Neuron (in vitro differentiated cells): ENCODE results near the gene PPP4R3A.
"Not testable (repeated sequence)": the region's sequence is repeated elsewhere in the genome, so short reads cannot be mapped to it uniquely, and the experiment has no call there.

ENCODE experiments used
- H2AFZ ChIP-seq: one replicate; pipeline ENCODE4 v1.6.1; 2013; ENCODE audit warnings: low read depth, mild to moderate bottlenecking, inconsistent platforms, low read length, moderate library complexity
- H3K27me3 ChIP-seq: one replicate; pipeline ENCODE4 v1.6.1; 2013; ENCODE audit warnings: low read length; ENCODE audit not compliant: insufficient read depth
- H3K36me3 ChIP-seq: one replicate; pipeline ENCODE4 v1.6.1; 2013; ENCODE audit warnings: low read length; ENCODE audit not compliant: insufficient read depth
- H3K4me1 ChIP-seq: one replicate; pipeline ENCODE4 v1.6.1; 2013; ENCODE audit warnings: low read length; ENCODE audit not compliant: insufficient read depth
- H3K4me3 ChIP-seq: 2 replicates; pipeline ENCODE4 v1.5.1; 2013; ENCODE audit warnings: mild to moderate bottlenecking, low read length, moderate library complexity
- H3K9me3 ChIP-seq: one replicate; pipeline ENCODE4 v1.6.1; 2013; ENCODE audit warnings: low read length

Gene PPP4R3A

DNA sequence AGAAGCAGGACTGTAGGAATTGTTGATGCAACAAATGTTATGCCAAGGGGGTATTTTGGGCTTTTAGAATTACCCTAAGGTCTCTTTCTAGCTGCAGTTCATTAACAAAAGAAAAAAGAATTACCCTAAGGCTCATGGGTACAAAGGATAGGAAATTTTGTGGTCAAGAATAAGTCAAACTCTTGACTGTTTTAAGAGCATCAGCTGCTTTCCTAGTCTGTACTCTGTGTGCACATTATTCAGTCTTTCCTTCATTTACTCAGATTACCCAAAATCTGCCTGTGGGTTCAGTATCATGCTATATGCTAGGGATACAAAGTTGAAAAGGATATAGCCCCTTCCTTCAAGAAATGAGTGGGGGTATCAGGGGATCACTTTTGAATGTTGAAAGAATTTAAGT, 56.0 kb downstream of the PPP4R3A start:
- Histone ChIP-seq H3K4me3 (no peak overlapping the region), H3K9me3 (no peaks in the 10 kb centered on the region), H3K4me1 (no peaks in the 10 kb centered on the region), H2AFZ (no peak overlapping the region), H3K27me3 (no peaks in the 10 kb centered on the region), H3K36me3 (peaks cover 43% of the 10 kb centered on the region)

DNA sequence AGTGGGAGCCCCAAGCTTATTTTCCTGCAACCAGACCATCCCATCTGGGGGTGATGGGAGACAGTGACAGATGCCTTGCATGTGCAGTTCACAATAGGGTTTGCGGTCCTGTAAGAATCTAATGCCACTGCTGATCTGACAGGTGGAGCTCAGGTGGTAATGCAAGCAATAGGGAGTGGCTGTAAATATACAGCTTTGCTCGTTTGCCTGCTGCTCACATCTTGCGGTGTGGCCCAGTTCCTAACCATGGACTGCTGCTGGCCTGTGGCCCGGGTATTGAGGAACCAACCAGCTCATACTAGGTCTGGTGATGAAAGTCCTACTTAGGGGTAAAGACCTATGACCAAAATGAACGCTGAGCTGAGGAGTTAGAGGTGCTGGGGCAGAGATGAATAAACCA, 56.4 kb downstream of the PPP4R3A start:
- H3K36me3 ChIP-seq = peaks cover 40% of the 10 kb centered on the region
- no peak overlapping the region for H3K4me3 ChIP-seq
- no peaks in the 10 kb centered on the region for H3K4me1 ChIP-seq
- H3K27me3 ChIP-seq = no peaks in the 10 kb centered on the region
- H3K9me3 ChIP-seq = no peaks in the 10 kb centered on the region
- H2AFZ ChIP-seq = no peak overlapping the region

DNA sequence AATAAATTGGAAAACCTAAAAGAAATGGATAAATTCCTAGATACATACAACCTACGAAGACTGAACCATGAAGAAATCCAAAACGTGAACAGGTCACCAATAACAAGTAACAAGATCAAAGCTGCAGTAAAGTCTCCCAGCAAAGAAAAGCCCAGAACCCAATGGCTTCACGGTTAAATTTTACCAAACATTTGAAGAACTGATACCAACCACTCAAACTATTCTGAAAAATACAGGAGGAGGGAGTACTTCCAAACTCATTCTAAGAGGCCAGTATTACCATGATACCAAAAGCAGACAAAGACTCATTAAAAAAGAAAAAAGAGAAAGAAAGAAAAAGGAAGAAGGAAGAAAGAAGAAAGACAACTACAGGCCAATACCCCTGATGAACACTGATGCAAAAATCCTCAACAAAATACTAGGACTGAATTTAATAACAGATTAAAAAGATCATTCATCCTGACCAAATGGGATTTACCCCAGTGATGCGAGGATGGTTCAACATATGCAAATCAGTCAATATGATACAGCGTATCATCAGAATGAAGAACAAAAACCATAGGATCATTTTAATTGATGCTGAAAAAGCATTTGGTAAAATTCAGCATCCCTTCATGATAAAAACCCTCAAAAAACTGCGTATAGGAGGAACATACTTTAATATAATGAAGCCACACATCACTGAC, 65.6 kb downstream of the PPP4R3A start:
- H3K36me3 ChIP-seq = no peaks in the 10 kb centered on the region
- H3K9me3 ChIP-seq = peaks cover under 1% of the 10 kb centered on the region
- no peak overlapping the region for H3K4me3 ChIP-seq
- H2AFZ ChIP-seq = no peak overlapping the region
- H3K4me1 ChIP-seq = no peaks in the 10 kb centered on the region
- no peaks in the 10 kb centered on the region for H3K27me3 ChIP-seq

DNA sequence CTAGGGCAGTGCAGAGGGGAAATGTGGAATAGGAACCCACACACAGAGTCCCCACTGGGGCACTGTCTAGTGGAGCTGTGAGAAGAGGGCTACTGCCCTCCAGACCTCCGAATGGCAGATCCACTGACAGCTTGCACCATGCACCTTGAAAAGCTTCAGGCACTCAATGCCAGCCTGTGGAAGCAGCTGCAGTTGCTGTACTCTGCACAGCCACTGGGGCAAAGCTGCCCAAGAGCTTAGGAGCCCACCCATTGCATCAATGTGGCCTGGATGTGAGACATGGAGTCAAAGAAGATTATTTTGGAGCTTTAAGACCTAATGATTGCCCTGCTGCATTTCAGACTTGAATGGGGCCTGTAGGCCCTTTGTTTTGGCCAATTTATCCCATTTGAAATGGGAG, 70.8 kb downstream of the PPP4R3A start:
- H3K9me3 ChIP-seq = peaks cover 6% of the 10 kb centered on the region
- H3K4me1 ChIP-seq = no peaks in the 10 kb centered on the region
- no peak overlapping the region for H2AFZ ChIP-seq
- H3K36me3 ChIP-seq = no peaks in the 10 kb centered on the region
- no peak overlapping the region for H3K4me3 ChIP-seq
- H3K27me3 ChIP-seq = no peaks in the 10 kb centered on the region

DNA sequence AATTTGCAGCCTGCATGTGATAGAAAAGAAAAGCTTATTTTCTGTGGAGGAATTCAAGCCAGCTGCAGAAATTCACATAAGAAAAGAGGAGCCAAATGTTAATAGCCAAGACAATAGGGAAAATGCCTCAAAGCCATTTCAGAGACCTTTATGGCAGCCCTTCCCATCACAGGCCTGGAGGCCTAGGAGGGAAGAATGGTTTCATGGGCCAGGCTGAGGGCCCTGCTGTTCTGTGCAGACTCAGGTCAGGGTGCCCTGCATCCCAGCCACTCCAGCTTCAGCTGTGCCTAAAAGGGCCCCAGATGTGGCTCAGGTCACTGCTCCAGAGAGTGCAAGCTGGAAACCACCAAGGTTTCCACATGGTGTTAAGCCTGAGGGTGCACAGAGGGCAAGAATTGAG, 71.3 kb downstream of the PPP4R3A start:
- Histone ChIP-seq H3K4me3 (no peak overlapping the region), H3K9me3 (peaks cover 6% of the 10 kb centered on the region), H3K36me3 (no peaks in the 10 kb centered on the region), H2AFZ (no peak overlapping the region), H3K27me3 (no peaks in the 10 kb centered on the region), H3K4me1 (no peaks in the 10 kb centered on the region)

DNA sequence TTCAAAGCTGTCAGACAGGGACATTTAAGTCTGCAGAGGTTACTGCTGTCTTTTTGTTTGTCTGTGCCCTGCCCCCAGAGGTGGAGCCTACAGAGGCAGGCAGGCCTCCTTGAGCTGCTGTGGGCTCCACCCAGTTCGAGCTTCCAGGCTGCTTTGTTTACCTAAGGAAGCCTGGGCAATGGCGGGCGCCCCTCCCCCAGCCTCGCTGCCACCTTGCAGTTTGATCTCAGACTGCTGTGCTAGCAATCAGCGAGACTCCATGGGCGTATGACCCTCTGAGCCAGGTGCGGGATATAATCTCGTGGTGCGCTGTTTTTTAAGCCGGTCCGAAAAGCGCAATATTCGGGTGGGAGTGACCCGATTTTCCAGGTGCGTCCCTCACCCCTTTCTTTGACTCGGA, 73.8 kb downstream of the PPP4R3A start:
- H3K36me3 ChIP-seq, H3K27me3 ChIP-seq, H3K4me3 ChIP-seq, H2AFZ ChIP-seq, H3K4me1 ChIP-seq, H3K9me3 ChIP-seq: not testable (repeated sequence)

DNA sequence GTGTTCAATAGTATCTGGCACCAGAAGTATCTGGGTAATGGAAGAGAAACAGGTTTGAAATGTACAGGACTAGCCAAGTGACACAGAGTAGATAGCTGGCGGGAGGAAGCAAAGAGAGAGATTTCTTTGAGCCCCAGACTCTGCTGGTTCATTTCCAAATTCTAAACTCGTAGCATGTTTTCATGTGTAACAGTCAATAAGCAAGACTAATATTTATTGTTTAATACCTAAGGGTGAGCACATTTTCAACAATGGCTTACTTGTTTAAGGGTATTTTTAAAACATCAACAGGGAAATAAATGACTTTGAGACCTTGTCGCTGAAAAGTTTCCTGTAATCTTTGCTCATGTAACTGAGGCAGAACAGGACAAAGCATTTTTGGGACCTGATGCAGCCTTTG, 80.7 kb downstream of the PPP4R3A start:
- Histone ChIP-seq H3K36me3 (no peaks in the 10 kb centered on the region), H3K27me3 (no peaks in the 10 kb centered on the region), H3K9me3 (no peaks in the 10 kb centered on the region), H2AFZ (no peak overlapping the region), H3K4me1 (no peaks in the 10 kb centered on the region), H3K4me3 (no peak overlapping the region)

DNA sequence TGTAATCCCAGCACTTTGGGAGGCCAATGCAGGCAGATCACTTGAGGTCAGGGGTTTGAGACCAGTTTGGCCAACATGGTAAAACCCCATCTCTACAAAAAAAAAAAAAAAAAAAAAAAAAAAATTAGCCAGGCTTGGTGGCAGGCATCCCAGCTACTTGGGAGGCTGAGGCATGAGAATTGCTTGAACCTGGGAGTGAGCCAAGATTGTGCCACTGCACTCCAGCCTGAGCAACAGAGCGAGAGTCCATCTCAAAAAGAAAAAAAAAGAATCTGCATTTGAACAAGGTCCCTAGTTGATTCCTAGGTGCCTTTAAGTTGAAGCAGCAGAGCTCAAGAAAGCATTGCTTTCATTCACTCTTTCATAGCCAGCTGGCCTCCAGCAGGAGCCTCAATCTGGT, 81.2 kb downstream of the PPP4R3A start:
- not testable (repeated sequence) for H3K4me1 ChIP-seq, H2AFZ ChIP-seq, H3K4me3 ChIP-seq, H3K36me3 ChIP-seq, H3K9me3 ChIP-seq, H3K27me3 ChIP-seq

DNA sequence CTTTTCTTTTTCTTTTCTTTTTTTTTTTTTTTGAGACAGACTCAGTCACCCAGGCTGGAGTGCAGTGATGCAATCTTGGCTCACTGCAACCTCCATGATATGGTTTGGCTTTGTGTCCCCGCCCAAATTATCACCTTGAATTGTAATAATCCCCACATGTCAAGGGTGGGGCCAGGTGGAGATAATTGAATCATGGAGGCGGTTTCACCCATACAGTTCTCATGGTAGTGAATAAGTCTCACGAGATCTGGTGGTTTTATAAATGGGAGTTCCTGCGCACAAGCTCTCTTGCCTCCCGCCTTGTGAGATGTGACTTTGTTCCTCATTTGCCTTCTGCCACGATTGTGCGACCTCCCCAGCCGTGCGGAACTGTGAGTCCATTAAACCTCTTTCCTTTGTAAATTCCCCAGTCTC, 84.6 kb downstream of the PPP4R3A start:
- not testable (repeated sequence) for H3K4me1 ChIP-seq, H3K4me3 ChIP-seq, H2AFZ ChIP-seq, H3K9me3 ChIP-seq, H3K27me3 ChIP-seq, H3K36me3 ChIP-seq

DNA sequence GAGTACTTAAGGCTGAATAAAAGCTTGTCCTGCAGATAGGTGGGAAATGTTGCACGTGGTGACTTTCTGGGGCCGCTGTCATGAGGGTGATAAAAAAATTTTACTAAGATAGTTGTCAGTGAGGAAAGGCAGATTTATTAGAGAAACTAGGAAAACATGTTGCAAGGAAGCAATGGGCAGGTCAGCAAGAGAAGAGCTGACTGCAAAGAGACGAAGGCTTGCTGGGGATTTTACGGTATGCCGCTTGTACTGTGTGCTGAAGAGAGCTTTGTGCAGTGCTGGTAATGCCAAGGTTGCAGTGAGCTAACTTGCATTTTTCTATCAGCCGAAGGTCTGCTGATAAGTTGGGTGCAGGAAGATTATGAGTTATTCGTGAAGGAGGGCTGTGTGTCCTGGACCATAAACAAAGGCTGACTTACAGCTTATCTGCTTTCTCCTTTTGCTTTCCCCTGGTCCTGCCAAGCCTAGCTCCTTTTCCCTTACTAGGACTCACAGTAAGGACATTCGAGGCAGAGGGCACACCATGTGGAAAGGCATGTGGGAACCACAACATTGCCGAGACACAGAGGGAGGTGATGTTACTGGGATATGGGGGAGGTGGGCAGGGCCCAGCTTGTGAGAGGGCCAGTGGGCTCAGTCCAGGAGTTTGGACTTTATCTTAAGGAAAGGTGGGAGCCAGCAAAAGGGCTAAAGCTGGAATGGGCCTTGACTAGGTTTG, 85.1 kb downstream of the PPP4R3A start:
- Histone ChIP-seq H3K4me3 (no peak overlapping the region), H3K27me3 (no peaks in the 10 kb centered on the region), H3K36me3 (no peaks in the 10 kb centered on the region), H3K4me1 (no peaks in the 10 kb centered on the region), H2AFZ (no peak overlapping the region), H3K9me3 (no peaks in the 10 kb centered on the region)

DNA sequence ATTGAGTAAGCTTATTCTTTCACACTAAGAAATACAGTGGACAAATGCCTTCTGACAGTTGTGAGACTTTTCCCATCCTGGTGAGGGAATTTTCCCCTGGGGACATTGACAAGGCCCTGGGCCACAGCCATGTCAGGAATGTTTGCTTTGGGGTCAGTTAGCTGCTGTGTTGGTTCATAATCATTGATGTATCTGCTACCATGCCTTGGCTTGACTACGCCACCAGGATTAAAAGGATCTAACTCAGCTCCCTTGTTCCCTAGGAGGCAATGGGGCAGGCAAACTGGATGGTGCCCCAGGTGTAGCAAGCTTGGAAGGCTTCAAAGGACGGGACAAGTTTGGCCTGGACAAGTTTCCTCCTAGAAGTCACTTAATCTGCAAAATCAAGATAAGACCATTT, 89.4 kb downstream of the PPP4R3A start:
- H3K9me3 ChIP-seq = no peaks in the 10 kb centered on the region
- H3K4me3 ChIP-seq = no peak overlapping the region
- peaks cover 15% of the 10 kb centered on the region for H3K4me1 ChIP-seq
- no peaks in the 10 kb centered on the region for H3K27me3 ChIP-seq
- no peaks in the 10 kb centered on the region for H3K36me3 ChIP-seq
- no peak overlapping the region for H2AFZ ChIP-seq

DNA sequence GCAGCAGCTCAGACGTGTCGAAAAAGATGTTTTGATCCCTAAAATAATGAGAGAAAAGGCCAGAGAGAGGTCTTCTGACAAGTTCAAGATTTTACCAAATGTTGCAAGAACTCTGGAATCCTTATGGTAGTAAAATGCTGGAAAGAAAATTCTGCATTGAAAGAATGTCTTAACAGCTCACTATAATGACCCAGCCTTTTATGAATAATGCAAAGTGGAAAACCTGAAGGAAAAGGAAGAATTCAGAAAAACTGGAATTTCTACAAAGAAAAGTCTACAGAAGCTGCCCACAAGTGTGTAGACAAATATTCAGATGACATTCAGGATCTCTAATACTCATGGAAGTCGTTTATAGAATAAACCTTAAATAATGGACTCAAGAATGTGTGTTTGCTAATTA, 90.7 kb downstream of the PPP4R3A start:
- Histone ChIP-seq H3K9me3 (no peaks in the 10 kb centered on the region), H3K36me3 (peaks cover under 1% of the 10 kb centered on the region), H3K4me1 (peaks cover 25% of the 10 kb centered on the region), H2AFZ (no peak overlapping the region), H3K27me3 (no peaks in the 10 kb centered on the region), H3K4me3 (no peak overlapping the region)

DNA sequence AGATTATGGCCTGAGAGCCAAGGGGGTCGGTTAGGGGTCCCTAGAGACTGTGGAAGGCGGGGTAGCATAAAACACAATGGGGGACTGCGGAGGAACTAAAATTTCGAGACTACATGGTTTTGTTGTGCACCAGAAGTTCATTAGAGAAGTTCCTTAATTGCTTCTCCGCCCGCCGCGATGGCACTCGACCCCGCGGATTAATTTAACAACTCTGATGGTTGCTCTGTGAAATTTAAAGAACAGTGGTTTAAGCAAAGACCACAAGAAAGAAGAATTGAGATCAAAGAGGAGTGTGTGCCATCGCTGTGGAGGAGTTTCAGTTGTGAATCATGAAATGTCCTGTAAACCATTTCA, 91.1 kb downstream of the PPP4R3A start:
- Histone ChIP-seq H3K36me3 (peaks cover 5% of the 10 kb centered on the region), H3K27me3 (no peaks in the 10 kb centered on the region), H2AFZ (no peak overlapping the region), H3K9me3 (no peaks in the 10 kb centered on the region), H3K4me1 (peaks cover 29% of the 10 kb centered on the region), H3K4me3 (no peak overlapping the region)
